HG03097 (cell line): ENCODE results near the gene SOX13.

ENCODE experiments used
- ATAC-seq: cut with Tn5 transposase; IDR thresholded peaks from one replicate; pipeline ENCODE4 v1.9.1; 2021; ENCODE audit not compliant: unreplicated experiment, low FRiP score

Gene SOX13

GRCh38 chr1:204176049-204176448 is 103.1 kb downstream of the SOX13 start:
- ATAC-seq, result no peak

GRCh38 chr1:204177133-204177532 is 104.2 kb downstream of the SOX13 start:
- ATAC-seq, result no peak
